Fibroblast of lung (primary cell): Measurements from ENCODE around the gene CTNNBIP1. TPM values are rescaled to one million over a fixed set of nuclear protein-coding genes. Genes with fewer than 3 reads are reported as not detected.
A peak's percentile ranks its signal among the peaks of the same experiment; 100 is the strongest.

Experiments used
- DNase-seq, 2 donors: peaks; one replicate each; pipeline versions ENCODE4 v3.0.0 to v3.0.0-alpha.2; 2010; ENCODE audit warnings: low read depth in 2 of 2
- H2AFZ ChIP-seq: 2 replicates; pipeline ENCODE4 v1.5.1; 2012; ENCODE audit warnings: low read length, control low read depth, inconsistent platforms
- H3K27ac ChIP-seq: 2 replicates; pipeline ENCODE4 v1.5.1; 2011; ENCODE audit warnings: low read length, control low read depth; ENCODE audit not compliant: insufficient read depth
- H3K27me3 ChIP-seq: 2 replicates; pipeline ENCODE4 v1.5.1; 2011; ENCODE audit warnings: mild to moderate bottlenecking, low read length; ENCODE audit not compliant: control insufficient read depth, insufficient read depth
- H3K36me3 ChIP-seq: 2 replicates; pipeline ENCODE4 v1.5.1; 2011; ENCODE audit warnings: low read length; ENCODE audit not compliant: control insufficient read depth, insufficient read depth
- H3K4me1 ChIP-seq: 2 replicates; pipeline ENCODE4 v1.5.1; 2011; ENCODE audit warnings: low read length; ENCODE audit not compliant: control insufficient read depth, insufficient read depth; ENCODE audit errors: extremely low read depth
- H3K4me2 ChIP-seq: 2 replicates; pipeline ENCODE4 v1.5.1; 2011; ENCODE audit warnings: low read length, control low read depth; ENCODE audit not compliant: insufficient read depth; ENCODE audit errors: extremely low read depth
- H3K4me3 ChIP-seq, 4 experiments: fragments of 200-600 bp in 1 of 4; sonication (generic) in 1 of 4; replicated peaks in 1 of 4; 2 replicates each; pipeline ENCODE4 v1.5.1; 2011 to 2016; ENCODE audit warnings: low read length in 4 of 4, low read depth in 3 of 4, mild to moderate bottlenecking in 3 of 4, control low read depth in 2 of 4, inconsistent platforms in 1 of 4, mixed read lengths in 1 of 4; ENCODE audit not compliant: insufficient read depth in 1 of 4; ENCODE audit errors: control extremely low read depth in 1 of 4
- H3K79me2 ChIP-seq: 2 replicates; pipeline ENCODE4 v1.5.1; 2012; ENCODE audit warnings: mild to moderate bottlenecking, low read length, inconsistent platforms; ENCODE audit not compliant: control insufficient read depth, insufficient read depth
- H3K9ac ChIP-seq: 2 replicates; pipeline ENCODE4 v1.5.1; 2011; ENCODE audit warnings: mild to moderate bottlenecking, low read length, control low read depth; ENCODE audit not compliant: insufficient read depth
- H3K9me3 ChIP-seq: 2 replicates; pipeline ENCODE4 v1.5.1; 2012; ENCODE audit warnings: low read depth, low read length; ENCODE audit not compliant: control insufficient read depth, insufficient read depth
- H4K20me1 ChIP-seq: 2 replicates; pipeline ENCODE4 v1.5.1; 2011; ENCODE audit warnings: low read length; ENCODE audit not compliant: control insufficient read depth, insufficient read depth; ENCODE audit errors: extremely low read depth
- CTCF ChIP-seq, 2 donors: IDR thresholded peaks in 1 of 2; conservative IDR thresholded peaks in 1 of 2; 1 replicate in 1 of 2; 2 replicates in 1 of 2; pipeline ENCODE4 v1.5.1; 2011 to 2012; ENCODE audit warnings: low read length in 2 of 2, control low read depth in 1 of 2, inconsistent platforms in 1 of 2, low read depth in 1 of 2, mild to moderate bottlenecking in 1 of 2
- EZH2 ChIP-seq: IDR thresholded peaks from 2 replicates; pipeline ENCODE4 v1.5.1; 2012; ENCODE audit warnings: low read length, control low read depth, mild to moderate bottlenecking; ENCODE audit errors: missing control alignments
- polyA plus RNA-seq, 2 donors: library from polyadenylated mRNA; depleted of rRNA in 1 of 2; stranded (reverse) in 1 of 2; unstranded in 1 of 2; fragments of >200 nt; gene quantifications; 2 replicates each; pipeline ENCODE4 v1.2.1, GENCODE V29; 2011 to 2012; ENCODE audit warnings: missing spikeins in 1 of 2
- total RNA-seq: library from RNA; depleted of rRNA; stranded (reverse); fragments of >200 nt; gene quantifications from 2 replicates; pipeline ENCODE4 v1.2.1, GENCODE V29; 2014

CTNNBIP1 gene
- total and polyA plus RNA-seq, 2 donors (not counting 1 experiment from before 2014, with no cell fraction given): 16.5 to 19.0 TPM

- H3K27me3 ChIP-seq: no peaks in the 10 kb centered on the region
- no peaks in the 10 kb centered on the region for H3K79me2 ChIP-seq
Measured at GRCh38 chr1:9859281-9860014, 50.6 kb downstream of the CTNNBIP1 start.

GRCh38 chr1:9858293-9859035 is 51.6 kb downstream of the CTNNBIP1 start:
- H3K4me2 ChIP-seq: no peak overlapping the region
- H3K36me3 ChIP-seq: no peaks in the 10 kb centered on the region
- no peak overlapping the region for H2AFZ ChIP-seq
- DNase-seq: no peak
- no peak overlapping the region for H3K27ac ChIP-seq
- no peaks in the 10 kb centered on the region for H3K79me2 ChIP-seq
- H3K9me3 ChIP-seq: no peaks in the 10 kb centered on the region
- peaks cover 1% of the 10 kb centered on the region for H4K20me1 ChIP-seq
- no peaks in the 10 kb centered on the region for H3K27me3 ChIP-seq
- no peak overlapping the region for H3K9ac ChIP-seq
- TF ChIP-seq CTCF (conservative IDR thresholded peaks at IDR 0.05 in 1 of 2, IDR thresholded peaks at IDR 0.05 in 1 of 2; ENCODE audit: low read depth in 1 of 2, low read length in 2 of 2) (no peak), EZH2 (no peak)
- no peaks in the 10 kb centered on the region for H3K4me1 ChIP-seq
- H3K4me3 ChIP-seq: no peak overlapping the region

More at GRCh38 chr1:9859281-9860014, 50.6 kb downstream of the CTNNBIP1 start:
- Histone ChIP-seq H3K4me3 (no peak overlapping the region), H4K20me1 (peaks cover 1% of the 10 kb centered on the region), H3K36me3 (no peaks in the 10 kb centered on the region), H3K9me3 (no peaks in the 10 kb centered on the region), H2AFZ (no peak overlapping the region), H3K4me2 (no peak overlapping the region), H3K4me1 (no peaks in the 10 kb centered on the region), H3K27ac (no peak overlapping the region), H3K9ac (no peak overlapping the region)
- TF ChIP-seq EZH2 (no peak), CTCF (conservative IDR thresholded peaks at IDR 0.05 in 1 of 2, IDR thresholded peaks at IDR 0.05 in 1 of 2; ENCODE audit: low read depth in 1 of 2, low read length in 2 of 2) (no peak)
- peak in 1 of 2 donors; percentile 14 for DNase-seq

- H3K27ac ChIP-seq: no peak overlapping the region
- no peaks in the 10 kb centered on the region for H3K36me3 ChIP-seq
- H3K27me3 ChIP-seq: no peaks in the 10 kb centered on the region
- no peaks in the 10 kb centered on the region for H3K4me1 ChIP-seq
- H3K79me2 ChIP-seq: no peaks in the 10 kb centered on the region
- TF ChIP-seq CTCF (conservative IDR thresholded peaks at IDR 0.05 in 1 of 2, IDR thresholded peaks at IDR 0.05 in 1 of 2; ENCODE audit: low read depth in 1 of 2, low read length in 2 of 2): no peak
- TF ChIP-seq EZH2: no peak
- no peak overlapping the region for H3K4me3 ChIP-seq
- no peak for DNase-seq
- H3K9ac ChIP-seq: no peak overlapping the region
- H2AFZ ChIP-seq: no peak overlapping the region
- peaks cover 1% of the 10 kb centered on the region for H4K20me1 ChIP-seq
- no peaks in the 10 kb centered on the region for H3K9me3 ChIP-seq
- no peak overlapping the region for H3K4me2 ChIP-seq
Measured at GRCh38 chr1:9855186-9855585, 54.9 kb downstream of the CTNNBIP1 start.
